ENCODE data around the gene EGFL6. TPM values are rescaled to one million over a fixed set of nuclear protein-coding genes. Genes with fewer than 3 reads are reported as not detected.

Gene EGFL6
- total and polyA plus RNA-seq, 2 of the 13 experiments (the other 11 are each of a cell fraction or from before 2014, with no cell fraction given) = not detected

- no peak for FAIRE-seq
- 5% methylated on average over 7 of the region's 8 CpGs for WGBS (ENCODE audit: low lambda C conversion rate)
- TF ChIP-seq ZNF547 (CRISPR knock-in tag; IDR thresholded peaks at IDR 0.05) = no peak
- TF ChIP-seq ZSCAN20 (CRISPR knock-in tag; IDR thresholded peaks at IDR 0.05; ENCODE audit: borderline replicate concordance) = no peak
- TF ChIP-seq ZNF33A (CRISPR knock-in tag; IDR thresholded peaks at IDR 0.05; ENCODE audit: borderline replicate concordance) = no peak
- TF ChIP-seq CREM (IDR thresholded peaks at IDR 0.05) = no peak
- no peak for TF ChIP-seq CREM (CRISPR knock-in tag; IDR thresholded peaks at IDR 0.05)
- TF ChIP-seq ZNF891 (CRISPR knock-in tag; IDR thresholded peaks at IDR 0.05) = no peak
- no peak for TF ChIP-seq CEBPB (IDR thresholded peaks at IDR 0.05; ENCODE audit: borderline replicate concordance, low read depth, low read length)
- no peak for TF ChIP-seq TRAFD1 (CRISPR knock-in tag; IDR thresholded peaks at IDR 0.05; ENCODE audit: borderline replicate concordance)
- TF ChIP-seq ELK4 (CRISPR knock-in tag; IDR thresholded peaks at IDR 0.05; ENCODE audit: borderline replicate concordance) = no peak
- TF ChIP-seq JUN (CRISPR knock-in tag; IDR thresholded peaks at IDR 0.05) = no peak
- peak; percentile 75; the same call in 1 of the 2 replicates for TF ChIP-seq LCORL (IDR thresholded peaks at IDR 0.05)
- no peak for TF ChIP-seq LCORL (CRISPR knock-in tag; IDR thresholded peaks at IDR 0.05)
- TF ChIP-seq ZNF275 (CRISPR knock-in tag; IDR thresholded peaks at IDR 0.05; ENCODE audit: borderline replicate concordance) = no peak
- TF ChIP-seq SNRNP70 (IDR thresholded peaks at IDR 0.05; ENCODE audit: low read depth, low read length) = no peak
- TF ChIP-seq ZNF713 (CRISPR knock-in tag; IDR thresholded peaks at IDR 0.05) = no peak
- TF ChIP-seq ZNF558 (CRISPR knock-in tag; IDR thresholded peaks at IDR 0.05; ENCODE audit: borderline replicate concordance) = no peak
- TF ChIP-seq ZNF704 (CRISPR knock-in tag; IDR thresholded peaks at IDR 0.05; ENCODE audit: borderline replicate concordance) = no peak
- TF ChIP-seq ZNF34 (CRISPR knock-in tag; IDR thresholded peaks at IDR 0.05; ENCODE audit: borderline replicate concordance) = no peak
- no peak for TF ChIP-seq ZNF441 (CRISPR knock-in tag; IDR thresholded peaks at IDR 0.05; ENCODE audit: borderline replicate concordance)
These were observed 78.4 kb downstream of the EGFL6 start for GRCh38 chrX:13647709-13648212.

More at GRCh38 chrX:13647709-13648212, 78.4 kb downstream of the EGFL6 start:
- POLR2A ChIA-PET = no interaction called here
- Histone ChIP-seq H3K4me1 (ENCODE audit: insufficient read depth, low read length) (no peaks in the 10 kb centered on the region), H3K9ac (ENCODE audit: insufficient read depth, low read depth, low read length) (no peak overlapping the region), H4K20me1 (ENCODE audit: insufficient read depth, low read length) (no peaks in the 10 kb centered on the region), H3K9me3 (ENCODE audit: low read length) (no peaks in the 10 kb centered on the region), H3K4me2 (ENCODE audit: low read depth, low read length) (peak overlapping the region; percentile 61), H3K4me3 (replicated peaks in 1 of 3; ENCODE audit: insufficient read depth in 1 of 3, low read depth in 2 of 3, low read length in 3 of 3) (no peak overlapping the region; a peak in 1 of 6 replicates), H2AFZ (ENCODE audit: low read length) (no peak overlapping the region), H3K36me3 (replicated peaks in 1 of 2; ENCODE audit: control insufficient read depth in 1 of 2, insufficient read depth in 2 of 2, low read length in 2 of 2) (no peaks in the 10 kb centered on the region), H3K27ac (ENCODE audit: extremely low read length, insufficient read depth, low read length) (no peak overlapping the region), H3K79me2 (ENCODE audit: insufficient read depth, low read length) (no peaks in the 10 kb centered on the region), H3K27me3 (ENCODE audit: control insufficient read depth in 1 of 2, insufficient read depth in 2 of 2, low read length in 2 of 2) (no peaks in the 10 kb centered on the region)
- BruUV-seq (replicated peaks) = no TSS peak
- CTCF ChIA-PET (ENCODE audit: low intra/inter-chr PET ratio, low total read pairs) = no interaction called here
- in situ Hi-C loops (cut with HindIII; ENCODE audit: extremely low pct_ligation_motif_present, low pct_unique_long_range_greater_than_20kb) = loop anchor here (10.0 kb wide), 1 partner anchor 133 kb away; no protein-coding TSS in a partner anchor
- intact Hi-C loops (cut with micrococcal nuclease; ENCODE audit: unreplicated experiment) = no loop called here
- ATAC-seq (peak; percentile 81), DNase-seq (ENCODE audit: low spot score) (peak; percentile 78)
